GM21825 (cell line): Measurements from ENCODE around the gene TIMMDC1.

Experiments
- ATAC-seq: cut with Tn5 transposase; IDR thresholded peaks from one replicate; pipeline ENCODE4 v1.9.1; 2021; ENCODE audit warnings: mild to moderate bottlenecking, moderate library complexity; ENCODE audit not compliant: unreplicated experiment

TIMMDC1 gene

GRCh38 chr3:119498186-119499011 lies at the start of gene TIMMDC1:
TSS of gene TIMMDC1 (plus strand) at chr3:119498547. CDS start at chr3:119498734, 187 bp downstream.
- peak; percentile 99 for ATAC-seq

GRCh38 chr3:119453822-119454221 lies 44.5 kb upstream of the TIMMDC1 start:
- no peak for ATAC-seq

- ATAC-seq: no peak
Measured at GRCh38 chr3:119456469-119456868, 41.9 kb upstream of the TIMMDC1 start.

GRCh38 chr3:119457246-119457645 lies 41.1 kb upstream of the TIMMDC1 start:
- no peak for ATAC-seq

GRCh38 chr3:119463171-119464169 lies 34.9 kb upstream of the TIMMDC1 start, which contains the start of gene TMEM39A:
TSS of gene TMEM39A (minus strand) at chr3:119463615. CDS start at chr3:119462074, 1,541 bp downstream.
- ATAC-seq: peak; percentile 90

GRCh38 chr3:119468041-119468440 lies 30.3 kb upstream of the TIMMDC1 start:
- ATAC-seq: no peak

- no peak for ATAC-seq
Measured at GRCh38 chr3:119469418-119470189, 28.7 kb upstream of the TIMMDC1 start.

- no peak for ATAC-seq
Measured at GRCh38 chr3:119470866-119471265, 27.5 kb upstream of the TIMMDC1 start.

- no peak for ATAC-seq
Measured at GRCh38 chr3:119481079-119481478, 17.3 kb upstream of the TIMMDC1 start.

- no peak for ATAC-seq
Measured at GRCh38 chr3:119483101-119483500, 15.2 kb upstream of the TIMMDC1 start.

- no peak for ATAC-seq
Measured at GRCh38 chr3:119485563-119485962, 12.8 kb upstream of the TIMMDC1 start.

GRCh38 chr3:119490153-119490552 lies 8.2 kb upstream of the TIMMDC1 start:
- no peak for ATAC-seq

- ATAC-seq: no peak
Measured at GRCh38 chr3:119492128-119492527, 6.2 kb upstream of the TIMMDC1 start.

GRCh38 chr3:119492810-119493209 lies 5.5 kb upstream of the TIMMDC1 start:
- ATAC-seq: no peak

- no peak for ATAC-seq
Measured at GRCh38 chr3:119494597-119494996, 3.8 kb upstream of the TIMMDC1 start.

GRCh38 chr3:119497820-119498185 lies 544 bp upstream of the TIMMDC1 start:
- no peak for ATAC-seq

- no peak for ATAC-seq
Measured at GRCh38 chr3:119500265-119500664, 1.9 kb downstream of the TIMMDC1 start.

- no peak for ATAC-seq
Measured at GRCh38 chr3:119500901-119501300, 2.6 kb downstream of the TIMMDC1 start.

- no peak for ATAC-seq
Measured at GRCh38 chr3:119506631-119507030, 8.3 kb downstream of the TIMMDC1 start.

- no peak for ATAC-seq
Measured at GRCh38 chr3:119507404-119507803, 9.1 kb downstream of the TIMMDC1 start.
